GM10248 (cell line): Measurements from ENCODE around the gene STX8.

ENCODE experiments used
- CTCF ChIA-PET: fragments of 300-600 bp; sonication (Branson Sonifier 250); formaldehyde crosslinking; extraction: SDS; loops from one replicate; lab custom pipeline; 2021; ENCODE audit warnings: antibody characterized with exemption; lab: Yijun Ruan, JAX
- POLR2A ChIA-PET: fragments of 350-650 bp; sonication (Branson Sonifier 250); formaldehyde crosslinking; extraction: SDS; loops from one replicate; lab custom pipeline; 2020; ENCODE audit warnings: antibody characterized with exemption; lab: Yijun Ruan, JAX
- DNase-seq: peaks from one replicate; pipeline ENCODE4 v3.0.0; 2012; ENCODE audit errors: extremely low spot score
- TF ChIP-seq, protein P1 (sequence below): IDR thresholded peaks from 2 replicates; pipeline ENCODE4 v1.5.1; 2012; ENCODE audit warnings: mild to moderate bottlenecking, low read depth; ENCODE audit errors: extremely low read depth, missing control alignments, control extremely low read depth

The STX8 gene

GRCh38 chr17:9253308-9253707, 322.3 kb downstream of the STX8 start:
- POLR2A ChIA-PET, result no interaction called here

GRCh38 chr17:9251273-9251672, 324.3 kb downstream of the STX8 start:
- CTCF ChIA-PET, result no interaction called here
- no peak for DNase-seq
- TF ChIP-seq, protein P1, sequence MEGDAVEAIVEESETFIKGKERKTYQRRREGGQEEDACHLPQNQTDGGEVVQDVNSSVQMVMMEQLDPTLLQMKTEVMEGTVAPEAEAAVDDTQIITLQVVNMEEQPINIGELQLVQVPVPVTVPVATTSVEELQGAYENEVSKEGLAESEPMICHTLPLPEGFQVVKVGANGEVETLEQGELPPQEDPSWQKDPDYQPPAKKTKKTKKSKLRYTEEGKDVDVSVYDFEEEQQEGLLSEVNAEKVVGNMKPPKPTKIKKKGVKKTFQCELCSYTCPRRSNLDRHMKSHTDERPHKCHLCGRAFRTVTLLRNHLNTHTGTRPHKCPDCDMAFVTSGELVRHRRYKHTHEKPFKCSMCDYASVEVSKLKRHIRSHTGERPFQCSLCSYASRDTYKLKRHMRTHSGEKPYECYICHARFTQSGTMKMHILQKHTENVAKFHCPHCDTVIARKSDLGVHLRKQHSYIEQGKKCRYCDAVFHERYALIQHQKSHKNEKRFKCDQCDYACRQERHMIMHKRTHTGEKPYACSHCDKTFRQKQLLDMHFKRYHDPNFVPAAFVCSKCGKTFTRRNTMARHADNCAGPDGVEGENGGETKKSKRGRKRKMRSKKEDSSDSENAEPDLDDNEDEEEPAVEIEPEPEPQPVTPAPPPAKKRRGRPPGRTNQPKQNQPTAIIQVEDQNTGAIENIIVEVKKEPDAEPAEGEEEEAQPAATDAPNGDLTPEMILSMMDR, result no peak
- POLR2A ChIA-PET, result no interaction called here

More at GRCh38 chr17:9253308-9253707, 322.3 kb downstream of the STX8 start:
- DNase-seq, result no peak
- TF ChIP-seq, protein P1, result no peak
- CTCF ChIA-PET, result interaction anchor here (0.5 kb wide), 1 partner anchor 128 kb away, joined by 3 read pairs; no protein-coding TSS in a partner anchor

- CTCF ChIA-PET, result interaction anchor here (1.1 kb wide), 1 partner anchor 43 kb away, joined by 3 read pairs; no protein-coding TSS in a partner anchor
- POLR2A ChIA-PET, result no interaction called here
- TF ChIP-seq, protein P1, result no peak
- no peak for DNase-seq
Measured at GRCh38 chr17:9249245-9249953, 326.2 kb downstream of the STX8 start.

GRCh38 chr17:9247401-9247938, 328.1 kb downstream of the STX8 start:
- ChIA-PET POLR2A (no interaction called here), CTCF (no interaction called here)
- TF ChIP-seq, protein P1, result no peak
- DNase-seq, result no peak

DNA sequence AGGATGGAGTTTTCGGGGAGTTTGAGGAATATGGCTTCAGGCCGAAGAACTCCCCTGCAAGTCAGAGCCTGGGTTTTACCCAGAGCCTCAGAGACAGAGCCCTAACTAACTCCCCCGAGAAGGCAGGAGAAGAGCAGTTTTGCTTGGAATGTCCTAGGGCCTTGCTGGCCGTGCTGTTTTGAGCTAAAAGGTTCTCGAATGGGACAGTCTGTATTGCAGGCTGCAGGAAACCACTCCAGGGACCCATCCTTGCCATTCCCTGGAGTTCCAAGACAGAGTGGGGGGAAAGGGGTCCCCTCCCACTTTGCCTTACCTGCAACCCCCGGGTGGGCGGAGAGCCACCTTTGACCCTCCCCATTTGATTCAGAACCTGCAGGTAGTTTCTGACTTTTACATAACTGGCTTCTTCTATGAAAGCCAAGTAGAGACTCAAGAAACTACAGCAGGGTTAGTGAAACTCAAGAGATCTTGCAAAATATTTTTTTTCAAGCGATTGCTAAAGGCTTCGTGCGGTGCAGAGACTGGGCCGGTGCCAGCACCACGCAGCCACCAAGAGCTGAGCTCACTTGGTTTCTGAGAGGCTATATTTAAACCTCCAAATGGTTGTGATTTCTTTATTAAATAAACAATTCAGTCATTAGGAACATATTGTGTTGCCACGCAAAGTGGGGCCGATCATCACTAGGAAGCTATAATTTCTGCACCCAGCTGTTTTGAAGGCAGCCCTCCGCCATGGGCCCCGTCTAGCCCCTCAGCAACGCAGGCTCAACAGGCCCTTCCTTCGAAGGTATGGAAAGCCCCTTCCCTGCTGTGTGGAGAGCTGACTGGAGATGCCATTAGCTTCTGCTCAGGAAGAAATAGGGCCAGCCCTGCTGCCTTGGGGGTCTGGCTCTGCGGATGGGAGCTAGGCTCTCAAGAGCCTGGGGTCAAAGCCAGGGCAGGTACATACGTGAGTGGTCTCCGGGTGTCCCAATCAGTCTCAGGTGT, 331.3 kb downstream of the STX8 start:
- TF ChIP-seq, protein P1, result no peak
- CTCF ChIA-PET, result interaction anchor here (1.1 kb wide), 1 partner anchor 11 kb away, joined by 3 read pairs; no protein-coding TSS in a partner anchor

GRCh38 chr17:9242983-9243382, 332.6 kb downstream of the STX8 start:
- ChIA-PET POLR2A (no interaction called here), CTCF (no interaction called here)
- TF ChIP-seq, protein P1, result no peak
- DNase-seq, result no peak

More for the DNA sequence above, 331.3 kb downstream of the STX8 start:
- DNase-seq, result no peak
- POLR2A ChIA-PET, result no interaction called here
